Thyroid gland (tissue), 4 donors: ENCODE data around the gene KDM8. TPM values are rescaled to one million over a fixed set of nuclear protein-coding genes. Genes with fewer than 3 reads are reported as not detected.
"Not testable (repeated sequence)": the region's sequence is repeated elsewhere in the genome, so short reads cannot be mapped to it uniquely, and the experiment has no call there.

ENCODE experiments used
- DNase-seq, 2 donors: peaks; one replicate each; pipeline ENCODE4 v3.0.0-alpha.2; 2019
- H3K27ac ChIP-seq, 3 donors: fragments of 200-600 bp; sonication (generic); 1 replicate in 2 of 3; 2 replicates in 1 of 3; pipeline ENCODE4 v1.5.1; 2016 to 2019; ENCODE audit warnings: mild to moderate bottlenecking in 1 of 3, moderate library complexity in 1 of 3
- H3K27me3 ChIP-seq: fragments of 200-600 bp; sonication (generic); one replicate; pipeline ENCODE4 v1.5.1; 2019
- H3K36me3 ChIP-seq, 2 donors: fragments of 200-600 bp; sonication (generic); one replicate each; pipeline ENCODE4 v1.5.1; 2016 to 2019
- H3K4me1 ChIP-seq, 2 donors: fragments of 200-600 bp; sonication (generic); one replicate each; pipeline ENCODE4 v1.5.1; 2017 to 2019
- H3K4me3 ChIP-seq, 3 donors: fragments of 200-600 bp; sonication (generic); replicated peaks in 1 of 3; 1 replicate in 2 of 3; 2 replicates in 1 of 3; pipeline ENCODE4 v1.5.1; 2016; ENCODE audit warnings: mild to moderate bottlenecking in 1 of 3
- H3K9me3 ChIP-seq: fragments of 200-600 bp; sonication (generic); one replicate; pipeline ENCODE4 v1.5.1; 2017
- CTCF ChIP-seq, 6 experiments: fragments of 200-600 bp in 3 of 6; fragments of 450-650 bp in 3 of 6; sonication (generic) in 3 of 6; IDR thresholded peaks; one replicate each; pipeline ENCODE4 v1.5.1; 2016 to 2019; ENCODE audit warnings: antibody characterized with exemption in 6 of 6, mild to moderate bottlenecking in 2 of 6, inconsistent platforms in 1 of 6, moderate library complexity in 1 of 6
- POLR2A ChIP-seq, 2 donors: fragments of 450-650 bp; IDR thresholded peaks; one replicate each; pipeline ENCODE4 v1.6.1; 2017; ENCODE audit warnings: antibody characterized with exemption in 2 of 2, mild to moderate bottlenecking in 2 of 2, moderate library complexity in 1 of 2
- WGBS, 2 donors: methylation state at CpG; one replicate each; pipeline ENCODE4 v1.1.5; 2017; 5-methylcytosine and 5-hydroxymethylcytosine counted together
- intact Hi-C: fragments of 100-400 bp; cut with DNase I; formaldehyde crosslinking; loops from one replicate; pipeline ENCODE4 v1.15.1; 2023
- total RNA-seq, 4 donors: library from RNA; depleted of rRNA; stranded (reverse); fragments of >200 nt; gene quantifications; one replicate each; pipeline ENCODE4 v1.2.3, GENCODE V29; 2016

KDM8 gene
- total RNA-seq, 4 donors from 2014 or later = 5.6 to 14.9 (median 9.6) TPM

- no peak for DNase-seq
- H3K4me1 ChIP-seq = no peaks in the 10 kb centered on the region
- TF ChIP-seq CTCF (IDR thresholded peaks at IDR 0.05) = no peak
- WGBS, 2 donors = 87 to 94% methylated on average over 3 to 4 of the region's 4 CpGs
- H3K27me3 ChIP-seq = no peaks in the 10 kb centered on the region
- H3K27ac ChIP-seq = no peak overlapping the region
- intact Hi-C loops = no loop called here
- no peaks in the 10 kb centered on the region for H3K9me3 ChIP-seq
- H3K36me3 ChIP-seq = peaks cover 6% of the 10 kb centered on the region in 2 donors
- H3K4me3 ChIP-seq = no peak overlapping the region
Measured at GRCh38 chr16:27259710-27260109, 56.4 kb downstream of the KDM8 start.

GRCh38 chr16:27262904-27263423 is 59.6 kb downstream of the KDM8 start:
- DNase-seq, H3K4me3 ChIP-seq, H3K36me3 ChIP-seq, H3K9me3 ChIP-seq, H3K27me3 ChIP-seq, H3K27ac ChIP-seq, H3K4me1 ChIP-seq, intact Hi-C loops: not testable (repeated sequence)
- WGBS, 2 donors = 91 to 93% methylated on average over 2 of the region's 2 CpGs

- Histone ChIP-seq H3K36me3 (no peaks in the 10 kb centered on the region), H3K9me3 (no peaks in the 10 kb centered on the region), H3K4me1 (peaks cover 3 to 9% of the 10 kb centered on the region in 2 donors), H3K4me3 (no peak overlapping the region), H3K27ac (no peak overlapping the region), H3K27me3 (no peaks in the 10 kb centered on the region)
- DNase-seq = peak in 1 of 2 donors; percentile 27
- intact Hi-C loops = no loop called here
- WGBS, 2 donors = 65 to 68% methylated on average over 6 of the region's 6 CpGs
- TF ChIP-seq CTCF (IDR thresholded peaks at IDR 0.05) (no peak), POLR2A (IDR thresholded peaks at IDR 0.05) (no peak)
Measured at GRCh38 chr16:27264151-27264550, 60.8 kb downstream of the KDM8 start.

GRCh38 chr16:27265982-27266381 is 62.7 kb downstream of the KDM8 start:
- 97 to 100% methylated on average over 1 of the region's 1 CpG for WGBS, 2 donors
- no peaks in the 10 kb centered on the region for H3K9me3 ChIP-seq
- intact Hi-C loops = no loop called here
- H3K4me1 ChIP-seq = peaks cover 9 to 16% of the 10 kb centered on the region in 2 donors
- DNase-seq = no peak
- no peak overlapping the region for H3K4me3 ChIP-seq
- TF ChIP-seq CTCF (IDR thresholded peaks at IDR 0.05) (no peak), POLR2A (IDR thresholded peaks at IDR 0.05) (no peak)
- no peak overlapping the region for H3K27ac ChIP-seq
- H3K27me3 ChIP-seq = no peaks in the 10 kb centered on the region
- H3K36me3 ChIP-seq = no peaks in the 10 kb centered on the region

GRCh38 chr16:27267037-27267677 is 63.8 kb downstream of the KDM8 start:
- 80 to 90% methylated on average over 8 of the region's 8 CpGs for WGBS, 2 donors
- peaks cover 9 to 16% of the 10 kb centered on the region in 2 donors for H3K4me1 ChIP-seq
- intact Hi-C loops = no loop called here
- no peak overlapping the region for H3K27ac ChIP-seq
- no peaks in the 10 kb centered on the region for H3K27me3 ChIP-seq
- H3K36me3 ChIP-seq = no peaks in the 10 kb centered on the region
- H3K4me3 ChIP-seq = no peak overlapping the region
- H3K9me3 ChIP-seq = no peaks in the 10 kb centered on the region
- no peak for TF ChIP-seq CTCF (IDR thresholded peaks at IDR 0.05)
- no peak for TF ChIP-seq POLR2A (IDR thresholded peaks at IDR 0.05)
- DNase-seq = no peak
